ENCODE data around the gene ACBD6.

ACBD6 gene

DNA sequence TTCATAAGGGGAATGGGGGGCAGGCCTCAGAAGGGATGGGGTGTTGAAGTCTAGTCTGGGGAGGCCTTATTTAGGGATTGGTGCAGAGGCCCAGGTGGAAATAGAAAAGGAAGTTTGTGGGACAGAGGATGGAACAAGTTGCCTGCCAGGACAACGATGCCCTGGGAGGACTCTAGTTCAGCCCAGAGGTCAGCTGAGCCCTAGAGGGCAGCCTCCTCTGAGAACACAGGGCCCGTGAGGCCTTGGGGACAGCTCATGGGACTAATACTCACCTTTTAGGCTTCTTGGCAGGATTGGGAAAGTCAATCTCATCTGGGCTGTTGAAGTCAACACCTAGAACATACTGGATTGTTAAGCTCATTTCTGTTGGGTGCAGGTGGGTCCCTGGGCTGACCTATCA is 229.3 kb downstream of the ACBD6 start:
- no peak for DNase-seq (ENCODE audit: extremely low read depth in 1 of 2, low read depth in 1 of 2)

DNA sequence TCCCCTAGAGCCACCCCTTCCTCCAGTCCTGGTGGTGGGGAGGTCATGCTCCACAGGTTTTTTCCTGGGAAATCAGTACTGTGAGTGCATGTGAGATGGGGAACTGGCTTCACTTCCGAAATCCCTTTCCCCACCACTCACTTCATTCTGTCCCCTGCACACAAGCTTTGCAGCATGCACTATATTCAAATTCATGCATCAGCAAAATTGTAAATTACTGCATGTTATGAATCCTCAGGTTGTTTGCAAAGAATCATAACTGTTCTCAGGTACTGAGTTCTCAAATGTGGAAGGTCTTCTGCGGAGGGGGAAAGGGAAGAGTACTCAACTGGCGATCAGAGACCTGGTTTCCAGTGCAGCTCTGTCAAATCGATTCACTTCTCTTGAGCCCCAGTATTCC is 230.0 kb downstream of the ACBD6 start:
- no peak for DNase-seq (ENCODE audit: extremely low read depth in 1 of 2, low read depth in 1 of 2)

DNA sequence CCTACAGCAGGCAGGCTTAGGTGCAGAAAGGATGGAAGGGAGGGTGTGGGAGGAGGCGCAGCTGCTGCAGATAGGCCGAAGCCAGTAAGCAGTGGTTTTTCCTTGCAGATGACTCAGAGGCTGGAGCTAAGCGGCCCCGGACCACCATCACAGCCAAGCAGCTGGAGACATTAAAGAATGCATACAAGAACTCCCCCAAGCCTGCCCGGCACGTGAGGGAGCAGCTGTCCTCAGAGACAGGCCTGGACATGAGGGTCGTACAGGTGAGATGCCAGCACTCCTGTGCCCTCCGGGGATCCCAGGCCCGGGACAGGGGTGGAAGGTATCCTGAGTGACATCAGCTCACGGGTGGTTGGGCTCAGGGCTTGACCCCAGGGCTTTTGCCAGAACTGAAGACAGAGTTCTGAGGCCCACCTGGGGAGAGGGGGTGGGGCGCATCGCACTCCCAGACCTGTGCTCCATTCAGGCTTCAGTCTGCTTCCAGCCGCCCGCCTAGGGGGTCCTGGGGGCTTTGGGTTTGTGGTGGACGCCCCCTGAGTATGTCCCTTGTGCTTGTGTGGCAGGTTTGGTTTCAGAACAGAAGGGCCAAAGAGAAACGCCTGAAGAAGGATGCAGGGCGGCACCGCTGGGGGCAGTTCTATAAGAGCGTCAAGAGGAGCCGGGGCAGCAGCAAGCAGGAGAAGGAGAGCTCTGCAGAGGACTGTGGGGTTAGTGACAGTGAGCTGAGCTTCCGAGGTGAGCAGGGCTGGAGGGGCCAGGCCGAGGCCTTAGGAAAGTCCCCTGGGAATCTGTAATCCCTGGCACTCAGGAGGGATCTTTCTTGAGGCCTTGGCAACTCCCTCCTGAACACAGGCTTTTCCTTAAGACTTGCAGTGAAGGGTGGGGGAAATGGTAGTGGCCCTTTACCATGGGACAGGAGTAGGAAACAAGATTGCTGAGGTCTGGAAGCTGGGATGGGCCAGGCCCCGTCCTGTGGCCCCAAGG is 230.8 kb downstream of the ACBD6 start:
- DNase-seq (ENCODE audit: extremely low read depth in 1 of 2, low read depth in 1 of 2) = no peak

DNA sequence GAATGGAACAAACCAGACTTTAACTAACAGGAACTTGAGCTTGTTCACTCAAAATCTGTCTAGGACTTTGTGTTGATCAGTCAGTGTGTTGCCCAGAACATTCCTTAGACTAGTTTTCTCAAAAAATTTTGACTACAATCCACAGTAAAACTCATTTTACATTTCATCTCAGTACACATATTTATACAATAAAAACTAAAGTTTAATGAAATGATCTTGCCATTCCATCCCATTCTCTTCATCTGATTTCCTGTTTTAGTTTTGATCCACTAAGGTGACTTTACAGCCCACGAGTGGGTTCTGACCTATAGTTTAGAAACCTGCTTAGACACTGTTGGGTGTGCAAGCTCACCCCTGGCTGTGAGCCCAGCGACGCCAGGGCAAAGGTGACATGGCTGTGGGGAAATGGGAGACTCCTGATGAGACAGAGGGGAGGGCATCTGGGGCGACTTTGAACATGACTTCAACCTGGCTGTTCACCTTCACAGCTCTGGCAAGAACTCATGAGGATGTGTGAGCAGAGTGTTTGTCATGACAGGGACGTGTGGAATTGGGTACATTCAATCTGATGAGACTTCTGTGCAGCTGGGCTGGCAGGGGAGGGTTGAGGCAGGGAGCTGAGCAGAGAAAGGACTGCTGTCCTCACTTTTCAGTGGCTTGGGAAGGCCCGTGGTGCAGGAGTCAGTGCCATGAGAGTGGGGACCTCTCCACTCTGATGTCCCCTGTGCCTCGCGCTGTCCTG is 231.7 kb downstream of the ACBD6 start:
- no peak for DNase-seq (ENCODE audit: extremely low read depth in 1 of 2, low read depth in 1 of 2)

DNA sequence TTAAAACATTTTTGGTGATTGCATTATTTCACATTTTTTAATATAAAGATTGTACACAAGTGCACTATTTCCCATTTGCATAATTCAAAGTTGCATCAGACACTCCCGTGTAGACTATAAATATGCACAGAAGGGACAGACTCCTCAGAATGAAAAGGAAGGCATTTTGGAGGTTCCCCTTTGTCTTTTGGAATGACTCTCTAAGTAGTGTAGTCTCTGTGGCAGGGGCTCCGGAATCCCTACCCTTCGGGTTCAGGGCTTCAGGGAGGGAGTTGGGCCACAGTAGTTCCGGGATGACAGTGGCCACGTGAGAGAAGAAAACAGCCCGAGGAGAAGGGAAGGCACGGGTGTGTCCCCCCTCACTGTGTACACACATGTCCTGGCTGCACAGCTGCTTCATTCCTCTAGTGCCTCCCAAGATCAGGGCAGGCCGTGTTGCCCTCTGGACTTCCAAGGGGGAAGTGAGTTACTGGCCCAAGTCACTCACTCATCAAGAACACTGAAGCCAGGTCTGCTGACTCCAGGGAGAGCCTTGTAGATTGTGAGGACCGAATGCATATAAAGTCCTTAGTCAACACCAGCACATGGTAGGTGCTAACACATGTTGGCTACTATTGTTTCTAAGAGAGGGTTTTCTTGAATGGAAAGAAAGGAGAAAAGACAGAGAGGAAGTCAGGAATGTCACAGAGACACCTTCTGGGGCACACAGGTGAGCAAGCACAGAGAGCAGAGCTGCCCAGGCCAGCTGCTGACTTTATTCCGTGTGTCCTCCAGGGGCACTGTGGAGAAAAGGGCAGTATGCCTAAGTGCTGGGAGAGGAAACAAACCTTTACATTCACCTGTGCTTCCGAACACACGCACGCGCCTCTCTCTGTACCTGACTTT is 232.5 kb downstream of the ACBD6 start:
- no peak for DNase-seq (ENCODE audit: extremely low read depth in 1 of 2, low read depth in 1 of 2)

DNA sequence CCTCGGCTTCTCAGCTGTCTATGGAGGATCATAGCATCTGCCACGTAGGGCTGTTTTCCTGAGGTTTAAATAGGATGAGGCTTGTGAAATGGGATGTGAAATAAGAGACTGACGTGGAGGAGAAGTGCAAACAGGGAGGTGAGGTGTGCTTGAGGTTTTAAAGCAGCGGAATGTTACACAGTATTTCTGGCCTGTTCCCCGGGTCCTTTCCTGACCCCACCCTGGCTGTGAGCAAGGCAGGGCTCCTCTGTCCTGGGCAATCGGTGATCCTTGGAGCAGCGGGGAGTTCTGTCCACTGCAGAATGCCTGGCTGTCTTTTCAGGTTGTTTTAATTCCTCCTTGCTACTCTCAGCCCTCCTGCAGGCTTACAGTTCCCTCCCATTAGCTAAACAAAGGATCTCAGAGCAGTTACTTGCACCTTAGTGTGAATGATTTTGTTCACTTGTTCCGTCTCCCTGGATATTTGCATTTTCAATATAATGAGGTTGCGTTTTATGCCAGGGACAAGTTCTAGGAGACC is 233.8 kb downstream of the ACBD6 start:
- DNase-seq (ENCODE audit: extremely low read depth in 1 of 2, low read depth in 1 of 2) = no peak

DNA sequence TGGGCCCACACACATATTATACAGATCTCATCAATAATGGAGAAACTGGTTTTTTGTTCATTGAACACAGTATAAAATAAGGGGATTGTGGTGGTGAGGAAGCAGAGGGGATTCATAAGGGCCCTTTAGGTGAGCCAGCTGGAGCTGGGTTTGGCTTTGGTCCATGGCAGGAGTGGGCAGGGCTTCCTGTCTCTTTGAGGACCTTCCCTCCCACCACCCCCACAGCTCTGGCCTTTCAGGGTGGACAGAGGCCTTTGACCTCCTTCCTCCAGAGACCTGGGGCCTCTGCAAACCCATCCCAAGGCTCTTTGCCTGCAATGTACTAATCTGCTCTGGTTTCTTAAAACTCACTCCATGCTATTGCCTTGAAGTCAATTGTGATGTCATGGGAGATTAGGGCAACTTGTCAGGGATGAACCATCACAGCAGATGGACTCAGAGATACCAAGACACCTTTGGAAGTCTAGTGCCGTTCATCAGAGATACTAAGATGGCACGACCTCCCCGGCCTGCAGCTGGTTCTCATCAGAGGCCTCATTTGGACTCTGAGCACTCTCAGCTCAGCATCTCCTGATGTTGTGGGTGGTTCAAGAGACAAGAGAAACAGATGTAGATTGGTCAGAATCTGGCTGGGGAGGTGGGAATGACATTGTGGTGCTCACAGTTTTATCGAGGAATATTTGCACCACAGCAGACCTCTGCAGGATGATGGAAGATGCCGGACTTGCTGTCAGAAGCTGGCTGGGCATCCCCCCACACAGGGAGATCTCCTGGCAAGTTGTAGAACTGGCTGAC is 234.4 kb downstream of the ACBD6 start:
- no peak for DNase-seq (ENCODE audit: extremely low read depth in 1 of 2, low read depth in 1 of 2)

DNA sequence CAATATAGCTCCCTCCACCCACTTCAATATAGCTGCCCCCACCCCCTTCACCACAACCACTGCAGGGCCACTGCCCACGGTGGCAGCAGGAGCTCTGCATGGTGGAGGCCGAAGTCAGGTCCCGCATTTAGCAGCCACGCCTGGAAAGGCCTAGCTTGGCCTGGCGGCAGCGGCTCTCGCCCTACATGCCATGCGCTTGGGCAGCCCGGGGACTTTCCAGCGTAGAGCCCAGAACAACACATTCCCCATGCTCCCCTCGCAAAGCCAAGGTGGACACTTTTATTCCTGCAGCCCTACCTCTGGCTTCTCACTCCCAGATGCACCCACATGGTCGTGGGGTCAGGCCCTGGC is 235.2 kb downstream of the ACBD6 start:
- no peak for DNase-seq (ENCODE audit: extremely low read depth in 1 of 2, low read depth in 1 of 2)

DNA sequence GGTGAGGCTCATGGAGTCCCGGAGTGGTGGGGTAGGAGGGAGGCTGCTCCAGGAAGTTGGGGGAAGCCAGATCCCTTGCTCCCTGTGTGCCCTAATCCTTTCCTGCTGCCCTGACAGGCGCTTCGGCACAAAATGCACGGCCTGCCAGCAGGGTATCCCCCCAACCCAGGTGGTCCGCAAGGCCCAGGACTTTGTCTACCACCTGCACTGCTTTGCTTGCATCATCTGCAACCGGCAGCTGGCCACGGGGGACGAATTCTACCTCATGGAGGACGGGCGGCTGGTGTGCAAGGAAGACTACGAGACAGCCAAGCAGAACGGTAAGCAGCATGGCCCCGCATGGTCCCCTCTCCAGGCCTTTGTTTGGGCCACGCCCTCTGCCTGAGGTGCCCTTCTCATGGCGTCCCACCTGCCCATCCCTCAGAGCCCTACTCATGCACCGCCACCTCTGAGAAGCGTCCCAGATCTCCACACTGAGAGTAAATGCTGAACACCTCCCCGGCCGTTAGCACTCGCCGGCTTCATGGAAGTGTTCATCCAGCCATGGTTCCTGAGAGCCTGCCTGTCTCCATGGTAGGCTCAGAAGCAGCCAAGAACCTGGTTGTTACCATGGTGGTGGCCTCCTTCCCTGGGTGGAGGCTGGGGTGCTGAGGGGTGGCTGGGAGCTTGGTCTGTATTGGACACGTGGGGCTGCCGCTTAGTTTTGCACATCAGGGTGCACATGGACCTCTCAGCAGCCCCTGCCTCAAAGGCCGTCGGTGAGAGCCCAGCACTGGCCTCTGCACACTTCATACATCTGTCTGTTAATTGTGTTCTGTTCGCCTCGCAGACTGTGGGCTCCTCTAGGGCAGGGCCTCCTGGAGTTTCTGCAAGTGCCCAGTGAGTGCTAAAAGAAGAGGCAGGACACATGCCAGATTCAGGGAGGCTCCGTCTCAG is 235.8 kb downstream of the ACBD6 start:
- no peak for DNase-seq (ENCODE audit: extremely low read depth in 1 of 2, low read depth in 1 of 2)

DNA sequence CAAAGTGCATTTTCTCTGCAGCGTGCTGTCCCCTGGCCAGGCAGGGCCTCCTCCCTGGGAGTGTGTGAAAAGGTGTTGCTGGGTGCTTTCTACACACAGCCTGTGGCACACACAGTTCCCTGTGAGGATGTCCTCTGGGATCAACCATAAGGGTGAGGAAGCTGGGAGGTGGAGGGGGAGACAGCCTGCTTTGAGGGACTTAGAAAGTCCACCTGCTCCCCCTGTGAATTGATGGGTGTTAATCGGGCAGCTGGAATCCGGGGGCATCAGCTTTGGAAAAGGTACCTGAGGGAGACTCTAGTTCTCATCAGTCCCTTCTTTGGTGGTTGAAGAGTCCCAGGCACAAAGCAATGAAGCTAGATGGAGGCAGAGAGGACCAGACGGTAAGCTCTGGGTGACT is 236.5 kb downstream of the ACBD6 start:
- DNase-seq (ENCODE audit: extremely low read depth in 1 of 2, low read depth in 1 of 2) = no peak

DNA sequence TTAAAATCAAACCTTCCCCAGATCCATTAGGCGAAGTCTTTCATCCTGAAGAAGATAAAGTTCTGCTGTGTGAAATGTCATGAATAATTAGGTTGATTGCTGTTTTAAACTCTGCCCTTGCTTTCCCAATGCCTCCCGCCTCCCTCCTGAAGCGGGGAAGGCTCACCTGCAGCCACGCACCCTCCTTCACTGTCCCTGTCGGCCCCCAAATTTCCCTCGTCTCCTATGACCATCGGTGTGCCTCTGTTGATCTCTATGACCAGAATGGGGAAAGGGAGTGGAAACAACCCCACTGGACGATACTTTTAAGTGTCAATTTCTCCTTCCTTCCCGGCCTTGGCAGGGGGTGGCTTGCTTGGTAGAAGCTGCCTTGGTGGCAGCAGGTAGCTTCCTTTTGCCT is 237.2 kb downstream of the ACBD6 start:
- no peak for DNase-seq (ENCODE audit: extremely low read depth in 1 of 2, low read depth in 1 of 2)

DNA sequence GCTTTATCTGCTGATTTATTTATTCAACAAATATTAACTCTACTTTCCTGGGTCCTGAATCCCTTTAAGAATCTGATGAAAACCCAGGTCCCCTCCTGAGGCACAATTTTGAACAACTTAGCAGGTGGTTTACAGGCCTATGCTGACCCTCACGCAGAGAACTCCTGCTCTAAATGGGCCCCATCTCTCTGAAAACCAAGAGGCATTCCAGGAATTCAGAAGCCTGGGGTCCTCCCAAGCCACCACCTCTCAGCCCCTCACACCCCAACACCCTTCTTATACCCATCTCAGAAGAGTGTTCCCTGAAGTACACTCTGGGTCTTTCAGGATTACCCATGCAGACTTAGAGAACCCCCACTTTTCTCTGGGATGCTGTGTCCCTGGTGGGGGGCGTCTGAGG is 237.8 kb downstream of the ACBD6 start:
- no peak for DNase-seq (ENCODE audit: extremely low read depth in 1 of 2, low read depth in 1 of 2)

DNA sequence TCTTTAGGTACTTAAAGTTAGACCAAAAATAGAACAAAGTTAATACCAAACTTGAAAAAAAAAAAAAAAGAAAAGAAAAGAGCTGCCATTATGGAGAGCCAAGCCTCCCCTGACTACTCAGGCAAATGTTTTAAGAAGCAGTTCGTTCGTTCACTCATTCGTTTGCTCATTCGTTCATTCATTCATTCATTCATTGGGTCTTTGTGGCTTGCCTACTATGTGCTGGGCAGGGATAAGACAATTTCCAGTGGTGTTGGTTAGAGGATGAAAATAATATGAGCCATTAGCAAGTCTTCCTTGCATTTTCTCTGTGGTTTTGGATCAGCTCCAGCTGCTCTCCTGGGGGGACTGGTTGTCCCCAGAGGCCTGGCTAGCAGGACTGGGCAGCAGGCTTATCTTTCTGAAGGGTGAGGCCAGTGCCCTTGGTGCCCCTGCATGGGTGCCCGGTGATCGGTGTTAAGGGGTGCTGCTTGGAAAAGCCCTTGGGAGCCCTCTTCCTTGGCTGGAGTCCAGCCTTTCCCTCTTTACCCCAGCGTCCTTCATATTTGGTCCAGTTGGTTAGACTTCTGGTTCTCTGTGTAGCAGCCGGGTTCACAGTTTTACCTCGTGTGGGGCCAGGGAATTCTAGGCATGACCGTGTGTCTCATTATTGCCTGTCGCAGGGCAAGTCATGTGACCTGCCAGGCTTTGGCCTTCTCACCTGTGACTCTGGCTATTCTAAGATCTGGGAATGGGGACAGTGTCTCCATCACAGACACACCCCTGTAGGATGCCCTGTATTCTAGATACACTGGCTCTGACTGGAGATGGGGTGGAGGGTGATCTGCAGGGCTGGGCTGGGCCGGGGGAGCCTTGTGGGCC is 239.5 kb downstream of the ACBD6 start:
- DNase-seq (ENCODE audit: extremely low read depth in 1 of 2, low read depth in 1 of 2) = no peak

DNA sequence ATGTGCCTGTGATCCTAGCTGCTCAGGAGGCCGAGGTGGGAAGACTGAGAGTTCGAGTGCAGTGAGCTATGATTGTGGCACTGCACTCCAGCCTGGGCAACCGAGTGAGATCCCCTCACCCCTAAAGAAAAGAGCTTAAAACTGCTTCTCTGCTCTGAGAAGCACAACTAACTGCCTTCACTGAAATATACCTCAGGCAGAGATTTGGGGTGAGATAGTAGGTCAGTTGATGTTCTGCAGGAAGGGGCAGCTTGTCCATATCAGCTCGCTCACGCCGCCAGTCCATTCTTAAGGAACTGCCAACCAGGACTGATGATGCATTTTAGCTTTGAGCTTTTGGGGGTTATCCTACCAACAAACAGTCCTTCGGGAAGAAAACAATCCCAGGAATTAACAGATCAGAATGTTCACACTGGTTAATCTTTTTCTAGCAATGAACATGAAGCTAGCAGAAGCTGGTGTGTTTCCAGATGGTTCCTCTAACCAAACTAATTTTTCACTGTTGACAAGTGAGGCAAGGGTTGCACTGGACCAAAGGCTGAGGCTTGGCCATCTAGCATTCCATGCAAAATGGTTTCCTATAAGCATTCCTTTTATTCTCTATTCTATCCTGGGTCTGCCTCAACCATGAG is 240.7 kb downstream of the ACBD6 start:
- DNase-seq (ENCODE audit: extremely low read depth in 1 of 2, low read depth in 1 of 2) = no peak

DNA sequence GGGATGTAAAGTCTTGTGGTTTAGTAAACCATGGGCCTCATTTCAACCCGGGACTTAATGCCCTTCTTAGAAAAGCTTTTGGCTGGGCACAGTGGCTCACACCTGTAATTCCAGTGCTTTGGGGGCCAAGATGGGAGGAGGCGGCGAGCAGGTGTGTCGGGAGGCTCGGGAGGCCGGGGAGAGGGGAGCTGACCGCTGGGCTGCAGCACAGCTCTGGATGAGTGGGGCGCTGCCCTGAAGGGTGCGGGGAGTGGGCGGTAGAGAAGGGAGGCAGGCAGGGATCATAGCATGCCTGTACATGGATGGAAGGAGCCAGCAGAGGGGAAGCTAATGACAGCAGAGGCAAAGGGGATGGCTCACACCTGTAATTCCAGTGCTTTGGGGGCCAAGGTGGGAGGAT is 241.3 kb downstream of the ACBD6 start:
- DNase-seq (ENCODE audit: extremely low read depth in 1 of 2, low read depth in 1 of 2) = no peak

DNA sequence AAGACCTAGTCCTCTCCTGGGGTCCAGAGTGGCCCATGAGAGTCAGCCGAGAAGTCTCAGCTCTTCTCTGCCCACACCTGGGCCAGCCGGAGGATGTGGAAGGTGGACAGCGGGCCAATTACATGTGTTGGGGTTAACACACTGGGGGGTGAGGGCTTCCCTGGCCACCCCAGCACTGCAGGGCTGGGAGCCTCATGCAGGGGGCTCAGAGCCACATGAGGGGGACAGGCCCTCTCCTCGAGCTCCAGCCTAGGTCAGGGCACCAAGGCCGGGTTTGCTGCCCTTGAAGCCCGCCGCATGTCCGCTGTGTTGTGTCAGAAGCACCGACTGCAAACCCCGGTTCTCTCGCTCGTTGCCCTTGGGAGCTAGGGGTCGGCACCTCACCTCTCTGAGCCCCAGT is 241.8 kb downstream of the ACBD6 start:
- no peak for DNase-seq (ENCODE audit: extremely low read depth in 1 of 2, low read depth in 1 of 2)

DNA sequence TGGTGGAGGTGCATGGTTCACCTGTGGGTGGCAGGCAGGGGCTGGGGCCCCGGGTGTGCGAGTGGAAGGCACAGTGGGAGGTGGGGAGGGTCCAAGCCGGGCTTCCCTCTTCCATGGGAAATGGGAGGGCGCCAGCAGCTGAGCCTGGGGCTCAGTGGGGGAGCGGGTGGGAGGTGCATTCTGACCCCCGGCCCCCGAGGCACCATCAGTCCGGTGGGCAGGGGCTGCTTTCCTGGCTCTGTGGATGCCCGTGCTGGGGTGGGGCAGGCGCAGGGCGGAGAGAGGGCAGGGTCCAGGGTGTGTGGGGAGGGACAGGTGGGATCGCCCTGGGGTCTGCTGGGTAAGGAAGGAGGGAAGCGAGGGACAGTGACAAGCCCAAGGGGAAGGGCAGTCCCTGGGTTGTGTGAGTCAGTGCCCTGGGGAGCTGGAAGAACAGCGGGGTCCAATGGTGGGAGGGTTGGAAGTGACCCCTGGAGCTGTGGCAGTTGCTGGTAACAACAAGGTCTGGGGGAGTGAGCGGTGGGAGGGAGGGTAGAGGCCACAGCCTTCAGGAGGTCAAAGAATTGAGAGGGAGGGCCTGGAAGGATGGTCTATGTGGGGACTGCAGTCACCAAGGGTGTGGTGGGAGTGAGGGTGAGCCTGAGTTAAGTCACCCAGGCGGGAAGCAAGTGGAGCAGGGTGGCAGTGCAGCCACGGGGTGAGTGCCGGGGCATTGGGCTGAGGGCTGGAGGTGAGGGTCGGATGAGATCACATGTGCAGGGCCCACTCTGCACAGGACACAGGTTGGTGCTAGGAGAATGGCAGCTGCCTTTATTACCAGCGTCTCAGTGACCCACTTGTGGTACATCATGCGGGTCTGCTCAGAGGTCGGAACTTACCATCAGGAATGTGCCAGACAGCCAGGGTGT is 242.7 kb downstream of the ACBD6 start:
- DNase-seq (ENCODE audit: extremely low read depth in 1 of 2, low read depth in 1 of 2) = no peak

Data from activated CD8-positive, alpha-beta memory T cell treated with anti-CD3 and anti-CD28 coated beads for 1 hour (primary cell).